ENCODE results near the gene RNF13. TPM values are rescaled to one million over a fixed set of nuclear protein-coding genes. Genes with fewer than 3 reads are reported as not detected.
"Not testable (repeated sequence)": the region's sequence is repeated elsewhere in the genome, so short reads cannot be mapped to it uniquely, and the experiment has no call there.

The RNF13 gene
- polyA plus RNA-seq, 6 donors from 2014 or later = 162 to 235 (median 220) TPM

DNA sequence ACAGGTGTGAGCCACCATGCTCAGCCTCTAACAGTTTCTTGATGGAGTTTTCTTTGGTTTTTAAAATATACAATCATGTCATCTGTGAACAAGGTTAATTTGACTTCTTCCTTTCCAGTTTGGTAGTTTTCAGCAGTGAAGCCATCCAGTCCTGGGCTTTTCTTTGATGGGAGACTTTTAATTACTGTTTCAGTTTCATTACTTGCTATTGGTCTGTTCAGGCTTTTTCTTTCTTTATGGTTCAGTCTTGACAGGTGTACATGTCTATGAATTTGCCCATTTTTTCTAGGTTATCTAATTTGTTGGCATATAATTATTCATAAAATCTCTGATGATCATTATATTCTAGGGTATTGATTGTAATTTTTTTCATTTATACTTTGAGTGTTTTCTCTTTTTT is 120.8 kb downstream of the RNF13 start:
- peak in 1 of 2 donors; percentile 28 for ATAC-seq (ENCODE audit: low read depth in 2 of 2)
- DNase-seq = no peak
- Mint-ChIP-seq H3K36me3 (peaks cover 33 to 40% of the 10 kb centered on the region in 2 donors), H3K4me3 (no peak overlapping the region), H3K27me3 (no peaks in the 10 kb centered on the region), H3K4me1 (peaks cover 15 to 42% (median 21%) of the 10 kb centered on the region in 3 donors), H3K27ac (peak overlapping the region in 2 of 6 donors; percentile 9 to 22), H3K9me3 (peaks cover 0 to 26% (median 11%) of the 10 kb centered on the region in 7 donors)

DNA sequence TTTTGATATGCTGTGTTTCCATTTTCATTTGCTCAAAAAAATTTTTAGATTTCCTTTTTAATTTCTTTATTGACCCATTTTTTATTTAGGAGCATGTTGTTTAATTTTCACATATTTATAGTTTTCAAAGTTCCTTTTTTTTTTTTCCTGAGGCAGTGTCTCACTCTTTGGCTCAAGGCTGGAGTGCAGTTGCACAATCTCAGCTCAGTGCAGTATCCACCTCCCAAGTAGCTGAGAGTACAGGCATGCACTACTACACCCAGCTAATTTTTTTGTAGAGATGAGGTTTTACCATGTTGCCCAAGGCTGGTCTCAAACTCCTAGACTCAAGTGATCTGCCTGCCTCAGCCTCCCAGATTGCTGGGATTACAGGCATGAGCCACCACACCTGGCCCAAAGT is 121.5 kb downstream of the RNF13 start:
- Mint-ChIP-seq H3K27me3 (no peaks in the 10 kb centered on the region), H3K4me1 (peaks cover 14 to 48% (median 23%) of the 10 kb centered on the region in 3 donors), H3K27ac (peak overlapping the region in 2 of 6 donors; percentile 49 to 80), H3K4me3 (no peak overlapping the region), H3K36me3 (peaks cover 38% of the 10 kb centered on the region in 2 donors), H3K9me3 (peaks cover 0 to 26% (median 11%) of the 10 kb centered on the region in 7 donors)
- DNase-seq (no peak), ATAC-seq (ENCODE audit: low read depth in 2 of 2) (no peak)

DNA sequence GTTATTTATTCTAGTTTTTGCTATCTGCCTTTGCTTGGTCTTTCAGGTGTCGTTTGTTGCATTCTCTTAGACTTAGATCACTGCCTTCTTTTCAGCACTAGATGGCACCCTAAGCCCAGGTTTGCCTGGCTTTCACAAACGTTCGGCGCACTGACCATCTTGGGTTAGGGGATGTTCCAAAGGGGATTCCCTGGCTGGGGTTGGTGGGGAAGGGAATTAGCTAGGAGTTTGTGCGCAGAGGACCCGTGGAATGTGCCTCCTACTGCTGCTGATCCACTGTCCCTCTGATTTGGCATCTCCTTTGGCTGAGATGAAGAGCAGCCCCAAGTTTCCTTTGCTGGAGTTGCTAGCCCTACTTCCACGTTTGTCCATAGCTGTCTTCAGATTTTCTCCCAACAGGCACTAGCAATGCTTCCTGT is 123.8 kb downstream of the RNF13 start:
- H3K4me3 Mint-ChIP-seq = peak overlapping the region in 2 of 8 donors; percentile 19 to 26
- DNase-seq (peak; percentile 12), ATAC-seq (ENCODE audit: low read depth in 2 of 2) (peak in 1 of 2 donors; percentile 30)
- H3K4me1 Mint-ChIP-seq = peaks cover 11 to 49% (median 25%) of the 10 kb centered on the region in 3 donors
- peaks cover 0 to 22% (median 11%) of the 10 kb centered on the region in 7 donors for H3K9me3 Mint-ChIP-seq
- H3K27ac Mint-ChIP-seq = peak overlapping the region in 2 of 6 donors; percentile 23 to 41
- peaks cover 29 to 44% of the 10 kb centered on the region in 2 donors for H3K36me3 Mint-ChIP-seq
- no peaks in the 10 kb centered on the region for H3K27me3 Mint-ChIP-seq

DNA sequence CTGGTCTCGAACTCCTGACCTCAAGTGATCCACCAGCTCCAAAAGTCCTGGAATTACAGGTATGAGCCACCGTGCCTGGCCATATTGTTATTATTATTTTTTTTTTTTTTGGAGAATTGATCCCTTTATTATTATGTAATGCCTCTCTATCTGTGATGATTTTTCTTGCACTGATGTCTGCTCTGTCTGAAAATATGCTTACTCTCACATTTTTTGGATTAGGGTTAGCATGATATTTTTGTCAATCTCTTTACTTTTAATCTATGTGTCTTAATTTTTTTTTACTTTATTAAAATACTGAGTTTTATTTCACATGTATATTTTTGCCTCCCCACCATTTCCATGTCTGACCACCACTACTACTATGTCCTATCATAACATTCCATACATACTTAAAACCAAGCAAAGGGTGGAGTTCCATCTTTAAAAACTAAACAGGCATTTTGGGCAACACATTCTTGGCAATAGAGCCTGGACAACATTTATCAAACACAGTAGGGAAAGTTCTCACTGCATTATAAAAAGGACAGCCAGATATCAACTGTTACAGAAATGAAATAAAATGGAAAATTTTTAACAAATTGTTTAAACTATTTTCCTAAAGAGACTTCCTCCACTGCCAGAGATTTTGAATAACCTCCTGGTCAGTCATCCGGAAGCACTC is 125.5 kb downstream of the RNF13 start:
- peaks cover 29 to 48% of the 10 kb centered on the region in 2 donors for H3K36me3 Mint-ChIP-seq
- H3K4me3 Mint-ChIP-seq; DNase-seq; H3K27me3 Mint-ChIP-seq; ATAC-seq (ENCODE audit: low read depth in 2 of 2): not testable (repeated sequence)
- H3K27ac Mint-ChIP-seq = peak overlapping the region in 1 of 6 donors; percentile 33
- peaks cover 0 to 28% (median 8%) of the 10 kb centered on the region in 7 donors for H3K9me3 Mint-ChIP-seq
- peaks cover 18 to 56% (median 21%) of the 10 kb centered on the region in 3 donors for H3K4me1 Mint-ChIP-seq

DNA sequence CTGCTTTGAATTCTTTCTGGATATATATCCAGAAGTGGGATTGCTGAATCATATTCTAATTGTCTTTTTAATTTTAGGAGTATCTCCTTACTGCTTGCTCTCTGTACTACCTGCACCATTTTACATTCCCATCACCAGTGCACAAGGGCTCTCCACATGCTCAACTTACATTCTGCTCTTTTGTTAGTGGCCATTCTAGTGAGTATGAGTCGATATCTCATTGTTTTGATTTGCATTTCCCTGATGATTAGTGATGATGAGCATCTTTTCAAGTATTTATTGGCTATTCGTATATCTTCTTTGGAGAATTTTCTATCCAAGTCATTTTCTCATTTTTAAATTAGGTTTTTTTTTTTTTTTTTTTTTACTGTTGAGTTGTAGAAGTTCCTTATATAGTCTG is 128.2 kb downstream of the RNF13 start:
- Mint-ChIP-seq H3K9me3 (peaks cover 0 to 20% (median 8%) of the 10 kb centered on the region in 7 donors), H3K4me1 (peaks cover 12 to 51% (median 19%) of the 10 kb centered on the region in 3 donors), H3K27me3 (no peaks in the 10 kb centered on the region), H3K27ac (peak overlapping the region in 1 of 6 donors; percentile 10), H3K36me3 (peaks cover 16 to 37% of the 10 kb centered on the region in 2 donors), H3K4me3 (no peak overlapping the region)
- DNase-seq (no peak), ATAC-seq (ENCODE audit: low read depth in 2 of 2) (no peak)

DNA sequence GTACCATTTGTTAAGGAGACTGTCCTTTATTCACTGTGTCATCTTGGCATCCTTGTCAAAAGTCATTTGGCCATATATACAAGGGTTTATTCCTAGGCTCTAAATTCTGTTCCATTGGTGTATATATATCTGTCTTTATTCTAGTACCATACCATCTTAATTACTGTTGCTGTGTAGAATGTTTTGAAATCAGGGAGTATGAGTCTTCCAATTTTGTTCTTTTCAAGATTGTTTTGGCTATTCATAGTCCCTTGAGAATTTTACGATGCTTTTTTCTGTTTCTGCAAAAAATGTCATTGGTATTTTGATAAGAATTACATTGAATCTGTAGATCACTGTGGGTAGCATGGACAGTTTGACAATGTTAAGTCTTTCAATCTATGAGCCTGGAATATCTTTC is 128.9 kb downstream of the RNF13 start:
- DNase-seq (no peak), ATAC-seq (ENCODE audit: low read depth in 2 of 2) (no peak)
- peaks cover 0 to 18% (median 8%) of the 10 kb centered on the region in 7 donors for H3K9me3 Mint-ChIP-seq
- H3K36me3 Mint-ChIP-seq = peaks cover 15 to 38% of the 10 kb centered on the region in 2 donors
- no peak overlapping the region for H3K4me3 Mint-ChIP-seq
- H3K27ac Mint-ChIP-seq = peak overlapping the region in 1 of 6 donors; percentile 28
- peaks cover 13 to 50% (median 25%) of the 10 kb centered on the region in 3 donors for H3K4me1 Mint-ChIP-seq
- no peaks in the 10 kb centered on the region for H3K27me3 Mint-ChIP-seq

DNA sequence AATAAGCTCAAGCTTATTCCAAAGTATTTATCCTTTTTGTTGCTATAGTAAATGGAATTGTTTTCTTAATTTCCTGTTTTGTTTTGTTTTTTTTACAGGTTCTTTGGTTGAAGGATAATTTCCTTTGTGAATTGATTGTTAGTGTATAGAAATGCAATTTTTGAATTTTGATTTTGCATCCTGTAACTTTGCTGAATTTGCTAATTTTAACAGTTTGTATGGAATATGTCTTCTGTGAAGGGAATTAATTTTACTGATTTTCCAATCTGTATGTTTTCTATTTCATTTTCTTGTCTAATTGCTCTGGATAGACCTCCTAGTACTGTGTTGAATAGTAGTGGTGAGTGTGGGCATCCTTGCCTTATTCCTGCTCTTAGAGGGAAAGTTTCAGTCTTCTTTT is 129.4 kb downstream of the RNF13 start:
- no peaks in the 10 kb centered on the region for H3K27me3 Mint-ChIP-seq

DNA sequence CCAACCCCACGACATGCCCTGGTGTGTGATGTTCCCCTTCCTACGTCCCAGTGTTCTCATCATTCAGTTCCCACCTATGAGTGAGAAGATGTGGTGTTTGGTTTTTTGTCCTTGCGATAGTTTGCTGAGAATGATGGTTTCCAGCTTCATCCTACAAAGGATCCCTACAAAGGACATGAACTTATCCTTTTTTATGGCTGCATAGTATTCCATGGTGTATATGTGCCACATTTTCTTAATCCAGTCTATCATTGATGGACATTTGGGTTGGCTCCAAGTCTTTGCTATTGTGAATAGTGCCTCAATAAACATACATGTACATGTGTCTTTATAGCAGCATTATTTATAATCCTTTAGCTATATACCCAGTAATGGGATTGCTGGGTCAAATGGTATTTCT is 131.0 kb downstream of the RNF13 start:
- Mint-ChIP-seq H3K9me3 (peaks cover 0 to 18% (median 8%) of the 10 kb centered on the region in 7 donors), H3K4me1 (peaks cover 27 to 69% (median 31%) of the 10 kb centered on the region in 3 donors), H3K36me3 (peaks cover 30 to 39% of the 10 kb centered on the region in 2 donors), H3K27ac (peak overlapping the region in 2 of 6 donors; percentile 18 to 76)
- H3K4me3 Mint-ChIP-seq; DNase-seq; H3K27me3 Mint-ChIP-seq; ATAC-seq (ENCODE audit: low read depth in 2 of 2): not testable (repeated sequence)

More for the DNA sequence above, 129.4 kb downstream of the RNF13 start:
- H3K4me3 Mint-ChIP-seq = no peak overlapping the region
- DNase-seq = no peak
- H3K27ac Mint-ChIP-seq = peak overlapping the region in 1 of 6 donors; percentile 28
- peaks cover 17 to 55% (median 30%) of the 10 kb centered on the region in 3 donors for H3K4me1 Mint-ChIP-seq
- peaks cover 19 to 38% of the 10 kb centered on the region in 2 donors for H3K36me3 Mint-ChIP-seq
- ATAC-seq (ENCODE audit: low read depth in 2 of 2) = no peak
- H3K9me3 Mint-ChIP-seq = peaks cover 0 to 18% (median 8%) of the 10 kb centered on the region in 7 donors

DNA sequence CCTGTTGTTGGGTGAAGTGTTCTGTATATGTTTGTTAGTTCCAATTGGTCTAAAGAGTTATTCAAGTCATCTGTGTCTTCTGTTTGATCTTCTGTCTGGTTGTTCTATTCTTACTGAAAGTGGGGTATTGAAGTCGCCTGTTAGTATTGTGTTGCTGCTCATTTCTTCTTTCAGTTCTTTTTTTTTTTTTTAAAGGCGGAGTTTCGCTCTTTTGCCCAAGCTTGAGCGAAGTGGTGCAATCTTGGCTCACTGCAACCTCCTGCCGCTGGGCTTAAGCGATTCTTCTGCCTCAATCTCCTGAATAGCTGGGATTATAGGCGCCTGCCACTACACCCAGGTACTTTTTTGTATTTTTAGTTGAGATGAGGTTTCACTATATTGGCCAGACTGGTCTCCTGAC is 134.2 kb downstream of the RNF13 start:
- Mint-ChIP-seq H3K9me3 (peaks cover 0 to 16% (median 8%) of the 10 kb centered on the region in 7 donors), H3K27me3 (no peaks in the 10 kb centered on the region), H3K4me1 (peaks cover 31 to 64% (median 31%) of the 10 kb centered on the region in 3 donors), H3K36me3 (peaks cover 20 to 30% of the 10 kb centered on the region in 2 donors), H3K27ac (peak overlapping the region in 1 of 6 donors; percentile 8), H3K4me3 (no peak overlapping the region)
- no peak for DNase-seq
- no peak for ATAC-seq (ENCODE audit: low read depth in 2 of 2)

DNA sequence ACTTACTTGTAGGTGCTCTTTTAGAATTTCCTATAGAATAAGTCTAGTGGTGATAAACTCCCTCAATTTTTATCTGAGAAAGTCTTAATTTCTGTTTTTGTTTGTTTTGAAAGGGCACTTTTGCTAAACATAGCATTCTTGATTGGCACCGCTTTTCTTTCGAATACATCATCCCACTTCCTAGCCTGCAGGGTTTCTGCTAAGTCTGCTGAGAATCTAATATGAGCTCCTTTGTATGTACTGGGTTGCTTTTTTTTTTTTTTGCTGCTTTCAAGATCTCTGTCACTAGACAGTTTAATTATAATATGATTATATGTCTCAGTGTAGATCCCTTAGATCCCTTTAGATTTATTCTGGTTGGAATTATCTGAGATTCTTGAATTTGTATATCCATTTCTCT is 136.2 kb downstream of the RNF13 start:
- Mint-ChIP-seq H3K9me3 (peaks cover 0 to 7% (median 0%) of the 10 kb centered on the region in 7 donors), H3K36me3 (peaks cover 12 to 22% of the 10 kb centered on the region in 2 donors), H3K4me3 (no peak overlapping the region), H3K27ac (peak overlapping the region in 2 of 6 donors; percentile 49 to 51), H3K27me3 (no peaks in the 10 kb centered on the region), H3K4me1 (peaks cover 29 to 54% (median 32%) of the 10 kb centered on the region in 3 donors)
- ATAC-seq (ENCODE audit: low read depth in 2 of 2) = no peak
- no peak for DNase-seq

DNA sequence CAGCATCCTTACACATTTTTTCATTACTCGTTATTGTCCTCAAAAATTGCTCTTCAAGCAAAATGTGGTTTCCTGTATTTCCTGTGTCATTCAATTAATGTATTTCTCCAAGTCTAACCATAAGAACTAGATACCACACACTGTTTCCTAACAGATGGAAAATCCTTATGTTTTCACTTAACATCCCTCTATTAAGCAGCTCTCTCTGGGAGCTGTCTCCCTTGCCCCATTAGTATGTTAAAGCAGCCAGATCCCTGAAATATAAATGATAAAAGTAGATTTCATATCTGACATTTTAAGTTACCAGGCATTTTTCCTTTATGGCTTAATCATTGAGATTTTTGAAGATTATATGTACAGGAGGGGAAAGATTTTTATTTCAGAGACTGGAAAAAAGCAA is 141.8 kb downstream of the RNF13 start:
- peaks cover 24 to 29% (median 28%) of the 10 kb centered on the region in 3 donors for H3K4me1 Mint-ChIP-seq
- peaks cover 0 to 7% of the 10 kb centered on the region in 2 donors for H3K36me3 Mint-ChIP-seq
- H3K27ac Mint-ChIP-seq = peak overlapping the region in 1 of 6 donors; percentile 36

DNA sequence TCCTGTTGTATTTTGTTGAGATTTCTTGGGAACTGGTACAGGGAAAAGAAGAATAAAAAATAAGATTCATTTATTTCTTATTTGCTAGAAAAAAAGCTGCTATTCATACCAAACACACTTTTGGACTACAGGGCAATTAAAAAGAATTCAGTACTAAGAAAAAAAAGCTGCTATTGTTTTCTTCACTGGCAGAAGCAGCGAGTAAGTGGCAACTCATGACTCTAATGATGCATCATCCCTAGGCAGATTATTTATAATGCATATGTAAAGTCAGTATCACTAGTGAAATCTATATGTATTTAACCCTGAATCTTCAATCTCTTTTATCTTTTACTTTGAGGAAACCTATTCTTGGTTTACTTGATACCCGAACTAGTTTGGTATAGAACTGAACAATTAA is 142.4 kb downstream of the RNF13 start:
- ATAC-seq (ENCODE audit: low read depth in 2 of 2) = no peak
- Mint-ChIP-seq H3K27ac (peak overlapping the region in 1 of 6 donors; percentile 75), H3K4me1 (peaks cover 24 to 28% (median 26%) of the 10 kb centered on the region in 3 donors), H3K27me3 (no peaks in the 10 kb centered on the region), H3K9me3 (no peaks in the 10 kb centered on the region), H3K4me3 (peak overlapping the region in 2 of 8 donors; percentile 7 to 47), H3K36me3 (peaks cover 0 to 7% of the 10 kb centered on the region in 2 donors)
- DNase-seq = no peak

More for the DNA sequence above, 141.8 kb downstream of the RNF13 start:
- Mint-ChIP-seq H3K9me3 (no peaks in the 10 kb centered on the region), H3K27me3 (no peaks in the 10 kb centered on the region), H3K4me3 (no peak overlapping the region)
- DNase-seq (no peak), ATAC-seq (ENCODE audit: low read depth in 2 of 2) (no peak)

DNA sequence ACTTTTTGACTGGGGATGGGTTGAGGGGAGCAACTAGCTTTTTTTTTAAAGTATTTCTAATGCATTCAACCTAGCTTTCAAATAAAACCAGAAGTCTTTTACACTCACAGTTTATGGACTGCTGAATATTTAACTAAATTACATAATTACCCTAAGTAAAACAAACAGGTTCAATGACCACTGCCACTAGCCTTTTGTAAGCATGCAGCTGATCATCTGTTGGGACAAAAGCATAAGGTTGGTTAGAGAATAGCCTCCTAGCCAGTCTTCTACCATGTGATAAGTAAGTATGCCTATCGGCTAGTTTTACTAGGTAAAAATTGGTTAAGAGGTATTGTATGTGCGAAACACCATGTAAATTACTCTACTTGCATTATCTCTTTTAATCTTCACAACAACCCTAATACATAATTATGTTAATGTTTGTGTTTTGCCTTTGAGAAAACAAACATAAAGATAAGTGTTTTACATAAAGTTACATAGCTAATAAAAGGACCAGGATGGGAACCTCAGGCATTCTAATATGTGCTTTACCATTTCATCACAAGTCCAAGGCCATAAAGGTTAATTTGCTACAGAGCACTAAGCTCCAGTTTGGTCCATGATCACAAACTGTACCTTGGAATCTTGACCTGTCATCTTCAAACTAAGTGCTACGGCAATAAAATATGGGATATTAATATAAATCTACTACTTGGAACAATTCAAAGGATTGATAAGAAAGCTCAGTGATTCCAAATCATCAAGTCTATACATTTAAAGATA is 144.5 kb downstream of the RNF13 start:
- Mint-ChIP-seq H3K9me3 (no peaks in the 10 kb centered on the region), H3K4me3 (no peak overlapping the region), H3K27ac (no peak overlapping the region), H3K27me3 (no peaks in the 10 kb centered on the region), H3K36me3 (peaks cover 0 to 7% of the 10 kb centered on the region in 2 donors), H3K4me1 (peaks cover 21 to 26% (median 24%) of the 10 kb centered on the region in 3 donors)
- no peak for DNase-seq
- ATAC-seq (ENCODE audit: low read depth in 2 of 2) = no peak

Measured in naive B cell (primary cell).